ENCODE results near the gene SLC25A24. TPM values are rescaled to one million over a fixed set of nuclear protein-coding genes. Genes with fewer than 3 reads are reported as not detected.

Gene SLC25A24
- total and polyA plus RNA-seq, 9 of the 15 experiments (the other 6 are each of a cell fraction or from before 2014, with no cell fraction given): 6.9 to 34.9 (median 25.4) TPM

DNA sequence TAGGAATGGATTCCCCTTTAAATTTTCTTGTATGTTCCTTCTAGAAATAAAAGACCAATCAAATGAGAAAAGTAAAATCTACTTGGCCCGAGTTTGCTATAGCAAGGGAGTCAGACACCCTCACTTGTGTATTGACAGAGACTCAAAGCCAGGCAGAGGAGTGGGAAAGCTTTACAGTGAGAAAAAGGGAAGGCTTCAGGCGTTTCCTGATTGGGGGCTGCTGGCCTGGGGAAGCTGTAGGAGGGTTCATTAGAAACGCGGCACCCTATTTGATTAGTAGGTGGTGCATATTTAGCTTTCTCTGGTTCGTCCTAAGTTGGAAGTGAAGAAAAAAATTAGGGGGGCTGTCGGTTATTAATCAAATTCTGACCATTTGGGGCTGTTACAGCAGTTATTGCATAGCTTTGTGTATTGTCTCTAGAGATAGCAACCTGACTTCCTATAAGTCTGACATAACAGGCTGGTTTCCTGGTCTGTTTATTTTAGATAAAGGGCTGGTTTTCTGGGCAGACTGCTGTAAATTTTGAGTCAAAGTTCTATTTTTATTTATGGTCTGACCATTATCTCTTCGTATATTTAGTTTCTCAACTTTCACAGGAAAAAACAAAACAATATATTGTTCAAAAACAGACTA lies 10.0 kb downstream of the SLC25A24 start (continued):
- no peak for TF ChIP-seq MEIS2 (IDR thresholded peaks at IDR 0.05; ENCODE audit: partially characterized antibody)
- no peak for TF ChIP-seq TBL1XR1 (IDR thresholded peaks at IDR 0.05; ENCODE audit: low read length in 2 of 2)
- TF ChIP-seq MEF2A (IDR thresholded peaks at IDR 0.05; ENCODE audit: control insufficient read depth, low read depth, low read length): no peak
- no peak for TF ChIP-seq ARHGAP35 (IDR thresholded peaks at IDR 0.05; ENCODE audit: partially characterized antibody)
- no peak for TF ChIP-seq SAFB2 (IDR thresholded peaks at IDR 0.05; ENCODE audit: borderline replicate concordance, low read depth, low read length, severe bottlenecking)
- TF ChIP-seq HMG20A (CRISPR knock-in tag; conservative IDR thresholded peaks at IDR 0.05): no peak
- TF ChIP-seq ARID1B (IDR thresholded peaks at IDR 0.05): peak; percentile 54; the same call in 1 of the 2 replicates
- TF ChIP-seq, protein P1, sequence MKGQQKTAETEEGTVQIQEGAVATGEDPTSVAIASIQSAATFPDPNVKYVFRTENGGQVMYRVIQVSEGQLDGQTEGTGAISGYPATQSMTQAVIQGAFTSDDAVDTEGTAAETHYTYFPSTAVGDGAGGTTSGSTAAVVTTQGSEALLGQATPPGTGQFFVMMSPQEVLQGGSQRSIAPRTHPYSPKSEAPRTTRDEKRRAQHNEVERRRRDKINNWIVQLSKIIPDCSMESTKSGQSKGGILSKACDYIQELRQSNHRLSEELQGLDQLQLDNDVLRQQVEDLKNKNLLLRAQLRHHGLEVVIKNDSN (CRISPR knock-in tag; IDR thresholded peaks at IDR 0.05): no peak
- TF ChIP-seq, protein P2, sequence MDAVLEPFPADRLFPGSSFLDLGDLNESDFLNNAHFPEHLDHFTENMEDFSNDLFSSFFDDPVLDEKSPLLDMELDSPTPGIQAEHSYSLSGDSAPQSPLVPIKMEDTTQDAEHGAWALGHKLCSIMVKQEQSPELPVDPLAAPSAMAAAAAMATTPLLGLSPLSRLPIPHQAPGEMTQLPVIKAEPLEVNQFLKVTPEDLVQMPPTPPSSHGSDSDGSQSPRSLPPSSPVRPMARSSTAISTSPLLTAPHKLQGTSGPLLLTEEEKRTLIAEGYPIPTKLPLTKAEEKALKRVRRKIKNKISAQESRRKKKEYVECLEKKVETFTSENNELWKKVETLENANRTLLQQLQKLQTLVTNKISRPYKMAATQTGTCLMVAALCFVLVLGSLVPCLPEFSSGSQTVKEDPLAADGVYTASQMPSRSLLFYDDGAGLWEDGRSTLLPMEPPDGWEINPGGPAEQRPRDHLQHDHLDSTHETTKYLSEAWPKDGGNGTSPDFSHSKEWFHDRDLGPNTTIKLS (IDR thresholded peaks at IDR 0.05; ENCODE audit: borderline replicate concordance, low read depth): no peak
- TF ChIP-seq ZNF41 (CRISPR knock-in tag; conservative IDR thresholded peaks at IDR 0.05): no peak
- no peak for TF ChIP-seq POLR3G (IDR thresholded peaks at IDR 0.05; ENCODE audit: extremely low read depth, insufficient read length, insufficient replicate concordance)
- no peak for TF ChIP-seq FOXK1 (CRISPR knock-in tag; IDR thresholded peaks at IDR 0.05; ENCODE audit: borderline replicate concordance)
- TF ChIP-seq ZKSCAN3 (CRISPR knock-in tag; IDR thresholded peaks at IDR 0.05): no peak
- TF ChIP-seq ZNF324 (CRISPR knock-in tag; IDR thresholded peaks at IDR 0.05): no peak
- TF ChIP-seq NUFIP1 (IDR thresholded peaks at IDR 0.05; ENCODE audit: partially characterized antibody): no peak
- TF ChIP-seq, protein P3, sequence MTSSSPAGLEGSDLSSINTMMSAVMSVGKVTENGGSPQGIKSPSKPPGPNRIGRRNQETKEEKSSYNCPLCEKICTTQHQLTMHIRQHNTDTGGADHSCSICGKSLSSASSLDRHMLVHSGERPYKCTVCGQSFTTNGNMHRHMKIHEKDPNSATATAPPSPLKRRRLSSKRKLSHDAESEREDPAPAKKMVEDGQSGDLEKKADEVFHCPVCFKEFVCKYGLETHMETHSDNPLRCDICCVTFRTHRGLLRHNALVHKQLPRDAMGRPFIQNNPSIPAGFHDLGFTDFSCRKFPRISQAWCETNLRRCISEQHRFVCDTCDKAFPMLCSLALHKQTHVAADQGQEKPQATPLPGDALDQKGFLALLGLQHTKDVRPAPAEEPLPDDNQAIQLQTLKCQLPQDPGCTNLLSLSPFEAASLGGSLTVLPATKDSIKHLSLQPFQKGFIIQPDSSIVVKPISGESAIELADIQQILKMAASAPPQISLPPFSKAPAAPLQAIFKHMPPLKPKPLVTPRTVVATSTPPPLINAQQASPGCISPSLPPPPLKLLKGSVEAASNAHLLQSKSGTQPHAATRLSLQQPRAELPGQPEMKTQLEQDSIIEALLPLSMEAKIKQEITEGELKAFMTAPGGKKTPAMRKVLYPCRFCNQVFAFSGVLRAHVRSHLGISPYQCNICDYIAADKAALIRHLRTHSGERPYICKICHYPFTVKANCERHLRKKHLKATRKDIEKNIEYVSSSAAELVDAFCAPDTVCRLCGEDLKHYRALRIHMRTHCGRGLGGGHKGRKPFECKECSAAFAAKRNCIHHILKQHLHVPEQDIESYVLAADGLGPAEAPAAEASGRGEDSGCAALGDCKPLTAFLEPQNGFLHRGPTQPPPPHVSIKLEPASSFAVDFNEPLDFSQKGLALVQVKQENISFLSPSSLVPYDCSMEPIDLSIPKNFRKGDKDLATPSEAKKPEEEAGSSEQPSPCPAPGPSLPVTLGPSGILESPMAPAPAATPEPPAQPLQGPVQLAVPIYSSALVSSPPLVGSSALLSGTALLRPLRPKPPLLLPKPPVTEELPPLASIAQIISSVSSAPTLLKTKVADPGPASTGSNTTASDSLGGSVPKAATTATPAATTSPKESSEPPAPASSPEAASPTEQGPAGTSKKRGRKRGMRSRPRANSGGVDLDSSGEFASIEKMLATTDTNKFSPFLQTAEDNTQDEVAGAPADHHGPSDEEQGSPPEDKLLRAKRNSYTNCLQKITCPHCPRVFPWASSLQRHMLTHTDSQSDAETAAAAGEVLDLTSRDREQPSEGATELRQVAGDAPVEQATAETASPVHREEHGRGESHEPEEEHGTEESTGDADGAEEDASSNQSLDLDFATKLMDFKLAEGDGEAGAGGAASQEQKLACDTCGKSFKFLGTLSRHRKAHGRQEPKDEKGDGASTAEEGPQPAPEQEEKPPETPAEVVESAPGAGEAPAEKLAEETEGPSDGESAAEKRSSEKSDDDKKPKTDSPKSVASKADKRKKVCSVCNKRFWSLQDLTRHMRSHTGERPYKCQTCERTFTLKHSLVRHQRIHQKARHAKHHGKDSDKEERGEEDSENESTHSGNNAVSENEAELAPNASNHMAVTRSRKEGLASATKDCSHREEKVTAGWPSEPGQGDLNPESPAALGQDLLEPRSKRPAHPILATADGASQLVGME (CRISPR knock-in tag; IDR thresholded peaks at IDR 0.05): no peak
- no peak for TF ChIP-seq ZFX (CRISPR knock-in tag; IDR thresholded peaks at IDR 0.05)
- TF ChIP-seq PTRF (tag; IDR thresholded peaks at IDR 0.05): no peak
- TF ChIP-seq DPF2 (IDR thresholded peaks at IDR 0.05): 0 out of 2 replicates have a peak, but pooled peaks have one; percentile 30
- no peak for TF ChIP-seq KAT8 (IDR thresholded peaks at IDR 0.05; ENCODE audit: low read depth)
- no peak for TF ChIP-seq MYC (IDR thresholded peaks at IDR 0.05; ENCODE audit: low read depth, low read length)
- TF ChIP-seq MYC (CRISPR knock-in tag; IDR thresholded peaks at IDR 0.05; ENCODE audit: borderline replicate concordance, low read depth): no peak

Data from K562 (cell line).